ENCODE results near the gene NELFCD.

- TF ChIP-seq TAF1 (IDR thresholded peaks at IDR 0.05; ENCODE audit: borderline replicate concordance, low read depth, low read length) = no peak
- TF ChIP-seq POLR2A (IDR thresholded peaks at IDR 0.05; ENCODE audit: low read depth, low read length) = no peak
- TF ChIP-seq POLR2AphosphoS5 (IDR thresholded peaks at IDR 0.05; ENCODE audit: low read depth, low read length) = no peak
Observed at GRCh38 chr20:59040667-59041066, 59.6 kb downstream of the NELFCD start.
